HG03097 (cell line): ENCODE results near the gene CSRNP2.
"Not testable (repeated sequence)": the region's sequence is repeated elsewhere in the genome, so short reads cannot be mapped to it uniquely, and the experiment has no call there.

Source experiments
- ATAC-seq: cut with Tn5 transposase; IDR thresholded peaks from one replicate; pipeline ENCODE4 v1.9.1; 2021; ENCODE audit not compliant: unreplicated experiment, low FRiP score

Gene CSRNP2

DNA sequence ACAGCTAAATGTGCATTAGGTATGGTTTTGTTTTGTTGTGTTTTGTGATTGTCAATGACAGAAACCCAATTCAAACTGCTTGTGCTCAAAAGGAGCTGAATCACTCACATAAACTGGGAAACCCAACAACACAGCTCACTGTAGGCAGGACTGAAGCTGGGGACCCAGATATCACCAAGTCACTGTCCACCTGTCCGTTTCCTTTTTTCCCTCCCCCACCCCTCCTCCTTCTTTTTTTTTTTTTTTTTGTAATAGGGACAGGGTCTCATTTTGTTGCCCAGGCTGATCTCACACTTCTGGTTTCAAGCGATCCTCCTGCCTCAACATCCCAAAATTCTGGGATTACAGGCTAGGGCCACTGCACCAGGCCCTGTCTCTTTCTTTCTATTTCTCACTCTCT lies 50.3 kb downstream of the CSRNP2 start:
- no peak for ATAC-seq

DNA sequence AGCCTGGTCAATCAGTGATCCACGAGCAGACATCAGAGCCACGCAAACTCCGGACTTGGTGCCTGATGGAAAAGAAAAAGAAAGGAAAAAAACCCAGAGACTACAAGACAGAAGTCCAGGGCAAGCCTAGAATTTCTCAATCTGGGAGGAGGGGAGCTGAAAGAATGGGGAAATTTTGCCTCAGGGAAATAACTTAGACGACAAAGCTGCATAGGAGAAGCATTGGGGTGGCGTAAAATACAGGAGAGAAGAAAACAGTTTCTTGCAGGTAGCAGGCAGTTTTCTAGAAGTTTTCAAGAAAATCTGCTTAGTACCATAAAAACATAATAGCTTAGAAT lies 54.6 kb downstream of the CSRNP2 start:
- no peak for ATAC-seq

GRCh38 chr12:51028126-51028812 lies 55.1 kb downstream of the CSRNP2 start:
- no peak for ATAC-seq

GRCh38 chr12:51027342-51027835 lies 56.0 kb downstream of the CSRNP2 start:
- no peak for ATAC-seq

DNA sequence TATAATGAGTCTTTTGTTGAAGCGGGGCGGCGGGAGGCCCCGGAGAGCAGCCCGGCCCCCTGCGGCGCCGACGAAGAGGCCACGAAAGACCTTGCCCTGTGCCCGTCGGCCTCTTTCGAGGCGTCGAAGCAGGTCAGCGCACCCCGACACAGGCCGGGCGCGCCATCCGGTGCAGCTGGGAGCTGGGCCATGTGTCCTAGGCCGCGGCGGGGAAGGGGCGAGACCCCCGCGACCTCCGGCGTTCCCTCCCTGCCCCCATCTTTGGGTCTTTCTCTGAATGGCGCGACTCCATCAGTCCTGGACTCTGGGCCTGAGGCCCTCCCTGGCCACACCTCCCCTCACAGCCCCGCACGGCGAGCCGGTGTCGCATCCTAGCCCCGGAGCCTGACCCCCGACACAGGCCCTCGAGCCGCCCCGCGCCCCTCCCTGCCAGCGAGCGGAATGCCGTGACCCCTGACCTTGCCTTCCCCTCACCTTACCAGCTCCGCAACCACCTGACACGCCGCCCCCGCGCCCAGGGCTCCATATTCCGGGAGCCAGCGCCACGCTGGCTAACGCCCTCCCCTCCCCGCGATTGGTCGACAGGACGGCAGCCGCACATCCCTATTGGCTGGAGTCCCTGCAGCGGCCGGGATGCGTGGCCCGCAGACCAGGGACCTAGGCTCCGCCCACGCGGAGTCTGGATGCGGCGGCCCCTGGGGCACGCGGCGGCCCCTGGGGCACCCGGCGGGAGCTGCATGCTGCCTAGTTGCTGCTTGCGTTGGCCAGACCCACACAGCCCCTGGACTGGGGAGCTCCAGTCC lies 57.4 kb downstream of the CSRNP2 start, which contains the start of gene SLC11A2:
SLC11A2 (minus strand) TSS at position 549 of the 803 bp plus-strand sequence. CDS start 15,656 bp downstream, outside the sequence.
- ATAC-seq = peak; percentile 85

GRCh38 chr12:51025338-51025835 lies 58.0 kb downstream of the CSRNP2 start:
- ATAC-seq = no peak

- no peak for ATAC-seq
These were observed 59.6 kb downstream of the CSRNP2 start for GRCh38 chr12:51023625-51024382.

DNA sequence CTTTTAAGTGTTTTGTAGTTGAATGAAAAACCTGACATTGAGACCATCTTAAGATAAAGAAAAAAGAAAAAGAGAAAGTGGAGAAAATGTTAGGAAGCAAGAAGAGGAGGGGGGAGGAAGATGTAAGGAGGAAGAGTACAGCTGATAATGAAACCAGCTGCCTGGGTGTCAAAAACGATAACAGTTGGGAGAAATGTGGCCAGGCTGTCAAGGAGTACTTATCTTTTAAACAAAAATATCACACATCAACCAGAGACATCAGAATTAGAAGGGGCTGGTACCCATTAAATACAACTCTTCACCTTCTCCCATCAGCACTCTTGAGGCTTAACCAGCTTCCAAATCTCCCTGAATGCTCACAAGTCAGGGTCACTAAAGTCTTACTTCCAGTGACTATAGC lies 61.7 kb downstream of the CSRNP2 start:
- no peak for ATAC-seq

DNA sequence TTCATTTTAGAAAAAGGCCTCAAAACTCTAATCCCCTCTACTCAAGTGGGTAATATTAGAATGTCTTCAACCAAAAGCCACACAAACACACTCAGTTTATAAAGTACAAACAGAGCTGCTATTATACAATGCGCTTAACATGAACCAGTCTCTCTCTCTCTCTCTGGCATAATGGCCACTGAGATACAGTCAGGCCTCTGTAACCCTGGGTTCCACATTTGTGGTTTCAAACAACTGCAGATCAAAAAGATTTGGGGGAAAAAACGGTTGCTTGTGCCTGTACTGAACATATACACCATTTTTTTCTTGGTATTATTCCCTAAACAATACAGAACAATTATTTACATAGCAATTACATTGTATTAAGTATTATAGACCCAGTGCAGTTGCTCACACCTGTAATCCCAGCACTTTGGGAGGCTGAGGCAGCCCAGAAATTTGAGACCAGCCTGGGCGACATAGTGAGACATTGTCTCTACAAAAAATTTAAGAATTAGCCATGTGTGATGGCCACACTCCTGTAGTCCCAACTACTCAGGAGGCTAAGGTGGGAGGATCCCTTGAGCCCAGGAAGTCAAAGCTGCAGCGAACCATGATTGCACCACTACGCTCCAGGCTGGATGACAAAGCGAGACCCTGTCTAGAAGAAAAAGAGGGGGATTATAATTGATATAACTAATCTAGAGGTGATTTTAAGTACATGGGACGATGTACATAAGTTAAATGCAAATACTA lies 62.8 kb downstream of the CSRNP2 start:
- ATAC-seq = no peak

- no peak for ATAC-seq
These were observed 63.5 kb downstream of the CSRNP2 start for GRCh38 chr12:51019927-51020326.

GRCh38 chr12:51018956-51019355 lies 64.4 kb downstream of the CSRNP2 start:
- ATAC-seq = no peak

DNA sequence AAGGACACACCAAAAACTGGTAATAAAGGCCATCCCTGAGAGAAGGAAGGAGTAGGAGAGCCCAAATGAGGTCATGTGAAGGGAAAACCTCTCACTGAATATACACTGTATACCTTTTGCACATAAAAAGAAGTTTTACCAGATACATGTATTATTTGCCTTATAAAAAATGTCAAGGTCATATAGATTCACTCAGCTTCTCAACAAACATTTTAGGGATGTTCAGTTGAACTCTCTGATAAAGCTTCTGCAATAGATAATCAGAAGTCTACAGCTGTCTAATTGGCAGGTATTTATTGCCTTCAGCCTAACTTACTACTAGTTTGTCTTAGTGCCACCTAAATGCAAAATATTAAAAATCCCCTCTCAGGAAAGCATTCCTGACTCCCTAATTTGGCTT lies 65.9 kb downstream of the CSRNP2 start:
- no peak for ATAC-seq

DNA sequence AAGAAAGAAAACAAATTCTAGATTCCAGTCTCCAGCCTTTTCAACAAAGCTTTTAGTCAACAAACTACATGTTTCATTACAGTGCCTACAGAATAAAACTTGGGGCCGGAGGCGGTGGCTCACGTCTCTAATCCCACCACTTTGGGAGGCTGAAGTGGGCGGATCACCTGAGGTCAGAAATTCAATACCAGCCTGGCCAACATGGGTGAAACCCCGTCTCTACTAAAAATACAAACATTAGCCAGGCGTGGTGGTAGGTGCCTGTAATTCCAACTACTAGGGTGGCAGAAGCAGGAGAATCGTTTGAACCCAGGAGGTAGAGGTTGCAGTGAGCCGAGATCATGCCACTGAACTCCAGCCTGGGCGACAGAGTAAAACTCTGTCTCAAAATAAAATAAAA lies 68.9 kb downstream of the CSRNP2 start:
- not testable (repeated sequence) for ATAC-seq

DNA sequence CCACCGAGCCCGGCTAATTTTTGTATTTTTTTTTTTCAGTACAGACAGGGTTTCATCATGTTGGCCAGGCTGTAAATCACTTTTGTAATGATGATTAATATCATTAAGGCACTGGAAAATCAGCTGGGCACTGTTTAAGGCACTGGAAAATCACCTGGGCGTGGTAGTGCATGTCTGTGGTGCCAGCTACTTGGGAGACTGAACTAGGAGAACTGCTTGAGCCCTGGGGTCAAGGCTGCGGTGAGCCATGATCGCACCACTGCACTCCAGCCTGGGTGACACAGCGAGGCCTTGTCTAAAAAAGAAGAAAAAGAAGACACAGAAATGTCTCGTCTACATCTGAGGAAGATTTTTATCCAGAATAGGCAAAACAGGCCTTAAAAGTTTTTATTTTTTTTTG lies 70.0 kb downstream of the CSRNP2 start:
- ATAC-seq = no peak

- ATAC-seq = no peak
These were observed 70.7 kb downstream of the CSRNP2 start for GRCh38 chr12:51012570-51013236.

DNA sequence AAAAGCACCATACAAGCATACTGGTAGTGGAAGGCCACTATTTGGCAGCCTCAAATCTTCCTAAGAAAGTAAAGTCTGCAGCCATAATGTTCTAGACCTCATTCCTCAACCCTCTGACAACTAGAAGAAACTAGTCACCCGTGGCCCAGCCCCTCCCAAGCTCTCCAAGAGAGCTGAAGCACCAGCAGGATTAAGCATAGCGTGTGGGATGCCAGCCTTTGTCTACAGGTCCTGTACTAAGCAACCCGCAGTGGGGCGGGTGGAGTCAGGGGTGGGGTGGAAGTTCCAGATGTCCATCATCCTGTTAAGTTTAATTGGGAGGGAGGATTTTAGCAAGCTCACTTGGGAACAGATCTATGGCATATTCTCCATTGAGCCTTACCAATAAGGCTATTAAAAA lies 71.4 kb downstream of the CSRNP2 start:
- no peak for ATAC-seq
